Transverse colon (tissue), 4 donors: ENCODE results near the gene MED8.

ENCODE experiments used
- CTCF ChIP-seq, 5 experiments: fragments of 200-600 bp in 3 of 5; fragments of 450-650 bp in 2 of 5; sonication (generic) in 3 of 5; IDR thresholded peaks; 1 replicate in 2 of 5; 2 replicates in 3 of 5; pipeline ENCODE4 v1.5.1; 2016 to 2017; ENCODE audit warnings: antibody characterized with exemption in 5 of 5, inconsistent platforms in 3 of 5, mild to moderate bottlenecking in 2 of 5, moderate library complexity in 1 of 5
- EP300 ChIP-seq: sonication (generic); formaldehyde crosslinking; IDR thresholded peaks from one replicate; pipeline ENCODE4 v1.6.1; 2017; ENCODE audit warnings: antibody characterized with exemption, low read depth
- POLR2A ChIP-seq: fragments of 450-650 bp; IDR thresholded peaks from one replicate; pipeline ENCODE4 v1.6.1; 2016; ENCODE audit warnings: antibody characterized with exemption, mild to moderate bottlenecking, moderate library complexity
- POLR2AphosphoS5 ChIP-seq, 3 donors: sonication (generic); formaldehyde crosslinking; IDR thresholded peaks; one replicate each; pipeline ENCODE4 v1.6.1; 2016; ENCODE audit warnings: antibody characterized with exemption in 3 of 3

GRCh38 chr1:43346636-43347035 is 43.0 kb downstream of the MED8 start:
- TF ChIP-seq POLR2A: no peak
- no peak for TF ChIP-seq CTCF (IDR thresholded peaks at IDR 0.05)
- no peak for TF ChIP-seq EP300
- no peak for TF ChIP-seq POLR2AphosphoS5 (IDR thresholded peaks at IDR 0.05)
